ENCODE results near the gene LDB3.

Gene LDB3

GRCh38 chr10:86651631-86652331, 16.5 kb upstream of the LDB3 start:
- no peak for DNase-seq

GRCh38 chr10:86652361-86653202, 15.7 kb upstream of the LDB3 start:
- DNase-seq, result peak; percentile 93 to 97

- no peak for DNase-seq
Measured at GRCh38 chr10:86653379-86653778, 14.9 kb upstream of the LDB3 start.

- no peak for DNase-seq
Measured at GRCh38 chr10:86653987-86654386, 14.3 kb upstream of the LDB3 start.

- DNase-seq, result no peak
Measured at GRCh38 chr10:86654411-86655172, 13.7 kb upstream of the LDB3 start, which contains the start of gene OPN4. Gene OPN4, plus strand, starts transcription at chr10:86654547. Its CDS starts 237 bp downstream, at chr10:86654784.

GRCh38 chr10:86655173-86655540, 13.2 kb upstream of the LDB3 start:
- no peak for DNase-seq

GRCh38 chr10:86655596-86655995, 12.7 kb upstream of the LDB3 start:
- no peak for DNase-seq

- DNase-seq, result no peak
Measured at GRCh38 chr10:86657011-86657395, 11.3 kb upstream of the LDB3 start.

GRCh38 chr10:86657396-86658011, 10.8 kb upstream of the LDB3 start:
- DNase-seq, result no peak

GRCh38 chr10:86658261-86658741, 10.0 kb upstream of the LDB3 start:
- no peak for DNase-seq

- DNase-seq, result no peak
Measured at GRCh38 chr10:86658751-86659150, 9.6 kb upstream of the LDB3 start.

- DNase-seq, result no peak
Measured at GRCh38 chr10:86659161-86659691, 9.1 kb upstream of the LDB3 start.

- DNase-seq, result no peak
Measured at GRCh38 chr10:86659721-86660453, 8.4 kb upstream of the LDB3 start.

GRCh38 chr10:86661161-86662025, 6.9 kb upstream of the LDB3 start:
- no peak for DNase-seq

- no peak for DNase-seq
Measured at GRCh38 chr10:86662186-86663045, 5.9 kb upstream of the LDB3 start.

- DNase-seq, result no peak
Measured at GRCh38 chr10:86663046-86663345, 5.3 kb upstream of the LDB3 start.

GRCh38 chr10:86663576-86664339, 4.6 kb upstream of the LDB3 start:
- DNase-seq, result no peak

GRCh38 chr10:86664341-86665217, 3.7 kb upstream of the LDB3 start:
- no peak for DNase-seq
